H1 (cell line): Measurements from ENCODE around the gene DGKI. TPM values are rescaled to one million over a fixed set of nuclear protein-coding genes. Genes with fewer than 3 reads are reported as not detected.

Experiments
- CBX8 ChIP-seq: fragments of 300-800, 300-1000 bp; sonication (generic); IDR thresholded peaks from 2 replicates; pipeline ENCODE4 v1.7.1; 2016; ENCODE audit warnings: low read depth, low read length, borderline replicate concordance
- CEBPB ChIP-seq: IDR thresholded peaks from 2 replicates; pipeline ENCODE4 v1.6.1; 2012; ENCODE audit warnings: low read depth, low read length
- NANOG ChIP-seq: IDR thresholded peaks from 2 replicates; pipeline ENCODE4 v1.6.1; 2011; ENCODE audit warnings: low read length, low read depth, mild to moderate bottlenecking, inconsistent platforms; ENCODE audit not compliant: insufficient read depth, poor library complexity, severe bottlenecking
- SIRT6 ChIP-seq: IDR thresholded peaks from one replicate; pipeline ENCODE4 v1.7.1; 2012; ENCODE audit warnings: low read length, inconsistent platforms
- polyA plus RNA-seq, 7 experiments: library from polyadenylated mRNA; depleted of rRNA in 3 of 7; stranded (reverse) in 5 of 7; unstranded in 2 of 7; fragments of >200 nt in 5 of 7; fragments of 200-250 nt in 2 of 7; gene quantifications; 1 replicate in 5 of 7; 2 replicates in 1 of 7; 4 replicates in 1 of 7; pipeline versions ENCODE4 v1.2.1 to v1.2.3, GENCODE V29; 2011 to 2013; ENCODE audit warnings: missing spikeins in 2 of 7, mixed read lengths in 2 of 7
- total RNA-seq: library from RNA; stranded (reverse); fragmentation: NEBNext Ultra II Directional; extraction: Animal tissue kit (Norgen Biotek cat#: 25700); gene quantifications from 2 replicates; pipeline ENCODE4 v1.2.1, GENCODE V29; 2021
- TF ChIP-seq, protein P1 (sequence below): IDR thresholded peaks from 2 replicates; pipeline ENCODE4 v1.6.1; 2011; ENCODE audit warnings: low read depth, mild to moderate bottlenecking, low read length; ENCODE audit not compliant: insufficient read depth

Gene DGKI
- total and polyA plus RNA-seq, 2 of the 8 experiments (the other 6 are each of a cell fraction or from before 2014, with no cell fraction given): 0.20 to 0.71 TPM

- TF ChIP-seq CEBPB (no peak), NANOG (no peak), SIRT6 (no peak), CBX8 (no peak)
- TF ChIP-seq, protein P1, sequence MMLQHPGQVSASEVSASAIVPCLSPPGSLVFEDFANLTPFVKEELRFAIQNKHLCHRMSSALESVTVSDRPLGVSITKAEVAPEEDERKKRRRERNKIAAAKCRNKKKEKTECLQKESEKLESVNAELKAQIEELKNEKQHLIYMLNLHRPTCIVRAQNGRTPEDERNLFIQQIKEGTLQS: no peak
Observed at GRCh38 chr7:137685433-137686164, 161.2 kb downstream of the DGKI start (continued).
